Right renal cortex interstitium (tissue), 3 donors: ENCODE results near the gene PAM. TPM values are rescaled to one million over a fixed set of nuclear protein-coding genes. Genes with fewer than 3 reads are reported as not detected.
"Not testable (repeated sequence)": the region's sequence is repeated elsewhere in the genome, so short reads cannot be mapped to it uniquely, and the experiment has no call there.

Source experiments
- DNase-seq, 3 donors: peaks; one replicate each; pipeline ENCODE4 v3.0.0-alpha.2; 2013; ENCODE audit warnings: low read depth in 3 of 3, low spot score in 2 of 3
- polyA plus RNA-seq, 3 donors: library from polyadenylated mRNA; unstranded; fragments of 120-200 nt; gene quantifications; one replicate each; pipeline ENCODE4 v1.2.1, GENCODE V29; 2013; ENCODE audit not compliant: insufficient read length in 3 of 3

Gene PAM
- polyA plus RNA-seq, 3 donors: 216 to 245 (median 244) TPM

- no peak for DNase-seq
Observed at GRCh38 chr5:103031607-103032006, 276.5 kb downstream of the PAM start.

GRCh38 chr5:103033696-103034095 is 278.6 kb downstream of the PAM start:
- DNase-seq: no peak

DNA sequence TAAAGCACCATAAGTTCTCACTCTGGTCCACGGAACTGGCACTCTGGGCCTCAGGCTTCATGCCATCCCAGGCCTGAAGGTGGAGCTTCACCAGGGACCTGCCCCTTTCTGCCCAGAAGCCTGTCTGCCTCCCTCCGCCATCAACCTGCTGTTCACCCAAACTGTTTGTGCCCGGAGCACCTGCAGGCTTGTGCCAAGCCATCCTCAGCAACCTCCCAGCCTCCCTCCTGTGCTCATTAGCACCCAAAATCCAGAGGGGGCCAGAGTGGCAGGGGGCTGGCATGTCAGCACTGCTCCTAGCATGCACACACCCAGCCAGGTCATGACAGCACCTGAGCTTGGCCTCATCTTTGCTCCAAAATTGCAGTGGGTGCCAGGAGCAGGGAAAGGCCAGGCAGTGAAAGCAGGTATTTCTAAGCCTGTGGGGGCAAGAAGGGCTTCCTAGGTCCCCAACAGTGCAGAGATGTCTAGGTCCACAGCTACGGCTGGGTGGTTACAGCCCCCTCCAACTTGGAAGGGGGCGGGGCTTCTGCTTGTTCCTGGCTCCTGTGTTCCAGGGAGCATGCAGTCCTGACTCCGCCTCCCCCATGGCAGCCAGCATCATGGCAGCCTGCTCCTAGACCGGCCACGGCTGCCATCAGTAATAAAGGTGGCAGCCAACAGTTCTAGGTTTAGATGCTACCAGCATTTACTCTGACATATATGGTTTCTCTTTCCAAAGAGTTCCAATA is 279.7 kb downstream of the PAM start:
- no peak for DNase-seq

DNA sequence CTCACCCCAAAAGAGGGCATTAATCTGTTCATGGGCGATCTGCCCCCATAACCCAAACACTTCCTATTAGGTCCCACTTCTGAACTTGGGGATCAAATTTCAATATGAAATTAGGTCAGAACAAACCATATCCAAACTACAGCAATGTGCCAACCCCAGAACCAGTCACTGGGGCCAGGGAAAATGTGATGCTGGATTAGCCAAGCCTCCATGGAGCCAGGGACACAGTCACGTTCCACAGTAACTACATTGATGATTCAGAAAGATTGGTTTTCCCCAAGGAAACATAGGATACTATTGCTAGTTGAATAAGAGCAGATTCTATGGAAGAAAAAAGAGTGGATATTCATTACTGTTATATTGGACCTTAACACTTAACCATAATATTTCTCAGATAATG is 280.6 kb downstream of the PAM start:
- DNase-seq: no peak

- no peak for DNase-seq
Observed at GRCh38 chr5:103036601-103037000, 281.5 kb downstream of the PAM start.

DNA sequence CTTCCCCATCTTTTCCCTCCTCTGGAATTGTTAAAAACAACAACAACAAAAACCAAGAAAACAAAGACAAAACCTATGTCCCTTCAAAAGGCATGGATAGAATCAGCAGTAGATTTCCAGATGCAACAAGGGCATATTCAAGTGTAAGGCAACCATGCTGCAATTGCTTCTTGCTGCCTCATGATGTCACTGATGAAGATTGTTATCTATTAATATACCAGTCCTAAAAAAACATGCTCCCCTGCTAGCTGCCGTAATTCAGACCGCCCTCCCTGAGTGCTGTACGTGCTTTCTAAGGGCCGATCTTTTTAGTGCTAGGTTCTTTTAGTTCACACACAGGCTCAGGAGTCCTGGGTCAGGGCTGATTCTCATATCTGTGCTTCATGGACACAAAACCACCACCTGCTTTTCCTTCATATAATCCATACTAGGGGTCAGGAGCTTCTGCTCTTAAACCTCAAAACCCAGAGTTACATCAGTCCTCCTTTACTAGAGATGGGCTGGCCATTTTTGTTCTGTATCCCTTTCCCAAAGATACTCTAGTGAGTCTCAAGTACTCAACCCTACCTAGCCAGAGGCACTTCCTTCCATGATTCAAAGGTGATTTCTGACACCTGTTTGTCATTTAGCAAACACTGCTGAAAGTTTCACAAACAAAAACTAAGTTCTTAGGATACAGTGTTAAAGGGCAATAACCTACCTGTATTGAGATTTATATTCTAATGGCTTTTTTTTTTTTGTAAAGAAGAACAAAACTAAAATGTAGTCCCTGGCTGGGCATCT is 282.8 kb downstream of the PAM start:
- DNase-seq: no peak

DNA sequence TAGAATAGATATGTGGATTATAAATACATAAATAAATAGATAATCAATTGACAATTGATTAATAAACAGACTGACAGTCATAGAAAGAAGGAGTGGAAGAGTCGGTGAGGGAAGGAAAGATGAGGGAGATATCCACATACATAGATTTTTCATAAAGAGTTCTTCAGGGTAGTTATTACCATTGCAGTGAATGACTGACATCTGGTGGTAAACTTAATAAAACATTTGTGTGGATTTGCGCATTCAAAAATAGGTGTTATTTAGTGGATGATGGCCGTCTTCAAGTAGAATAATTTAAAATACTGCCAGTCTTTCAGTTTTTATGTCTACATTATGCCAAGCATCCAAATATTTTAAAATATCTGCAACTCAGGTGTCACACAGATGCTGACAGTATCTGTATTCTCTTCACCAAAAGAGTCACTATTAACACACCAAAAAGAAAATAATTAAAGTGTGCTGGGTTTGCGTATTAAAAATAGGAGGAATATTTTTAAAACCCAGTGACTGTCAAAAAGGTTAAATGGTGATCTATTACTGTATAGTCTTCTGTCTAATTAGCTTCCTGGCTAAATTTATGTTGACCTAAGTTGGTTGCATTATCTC is 286.1 kb downstream of the PAM start:
- peak in 1 of 3 donors; percentile 13 for DNase-seq

GRCh38 chr5:103046706-103047105 is 291.6 kb downstream of the PAM start:
- DNase-seq: not testable (repeated sequence)

DNA sequence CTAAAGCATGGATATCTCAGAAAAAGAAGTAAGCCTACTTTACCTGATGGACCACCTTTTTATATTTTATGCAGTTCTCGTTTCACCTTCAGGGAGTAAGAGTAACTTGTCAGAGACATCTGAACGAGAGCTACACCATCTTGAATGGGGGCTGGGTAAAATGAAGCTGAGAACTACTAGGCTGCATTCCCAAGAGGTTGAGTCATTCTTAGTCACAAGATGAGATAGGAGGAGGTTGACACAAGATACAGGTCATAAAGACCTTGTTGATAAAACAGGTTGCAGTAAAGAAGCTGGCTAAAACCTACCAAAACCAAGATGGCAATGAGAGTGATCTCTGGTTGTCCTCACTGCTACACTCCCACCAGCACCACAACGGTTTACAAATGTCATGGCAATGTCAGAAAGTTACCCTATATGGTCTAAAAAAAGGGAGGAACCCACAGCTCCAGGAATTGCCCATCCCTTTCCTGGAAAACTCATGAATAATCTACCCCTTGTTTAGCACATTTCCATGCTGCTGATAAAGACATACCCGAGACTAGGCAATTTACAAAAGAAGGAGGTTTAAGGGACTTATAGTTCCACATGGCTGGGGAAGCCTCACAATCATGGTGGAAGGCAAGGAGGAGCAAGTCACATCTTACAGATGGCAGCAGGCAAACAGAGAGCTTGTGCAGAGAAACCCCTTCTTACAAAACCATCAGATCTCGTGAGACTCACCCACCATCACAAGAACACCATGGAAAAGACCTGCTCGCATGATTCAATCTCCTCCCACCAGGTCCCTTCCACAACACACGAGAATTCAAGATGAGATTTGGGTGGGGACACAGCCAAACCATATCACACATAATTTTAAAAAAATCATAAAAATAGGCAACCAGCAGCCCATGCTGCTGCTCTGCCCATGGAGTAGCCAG is 302.4 kb downstream of the PAM start:
- no peak for DNase-seq

DNA sequence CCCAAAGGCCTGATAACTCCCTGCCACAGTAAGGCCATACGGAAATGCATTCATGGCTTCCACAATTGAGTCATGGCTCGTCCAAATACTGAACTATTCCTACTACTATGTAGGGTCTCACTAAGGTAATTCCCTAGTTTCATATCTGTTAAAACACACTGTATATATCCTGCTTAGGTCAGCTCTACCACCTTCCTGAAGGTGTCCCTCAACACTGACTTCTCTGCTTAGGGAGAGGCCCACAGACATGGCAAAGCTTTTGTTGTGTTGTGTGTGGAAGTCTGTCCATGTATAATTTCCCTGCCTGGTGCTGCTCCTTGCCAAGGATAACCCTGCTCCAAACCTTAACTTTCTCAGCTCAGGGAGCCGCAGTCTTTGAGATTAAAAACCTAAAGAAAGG is 304.4 kb downstream of the PAM start:
- DNase-seq: no peak

- peak in 1 of 3 donors; percentile 8 for DNase-seq
Observed at GRCh38 chr5:103060424-103060954, 305.4 kb downstream of the PAM start.

GRCh38 chr5:103066326-103066725 is 311.2 kb downstream of the PAM start:
- DNase-seq: no peak

GRCh38 chr5:103073500-103073899 is 318.4 kb downstream of the PAM start:
- not testable (repeated sequence) for DNase-seq

DNA sequence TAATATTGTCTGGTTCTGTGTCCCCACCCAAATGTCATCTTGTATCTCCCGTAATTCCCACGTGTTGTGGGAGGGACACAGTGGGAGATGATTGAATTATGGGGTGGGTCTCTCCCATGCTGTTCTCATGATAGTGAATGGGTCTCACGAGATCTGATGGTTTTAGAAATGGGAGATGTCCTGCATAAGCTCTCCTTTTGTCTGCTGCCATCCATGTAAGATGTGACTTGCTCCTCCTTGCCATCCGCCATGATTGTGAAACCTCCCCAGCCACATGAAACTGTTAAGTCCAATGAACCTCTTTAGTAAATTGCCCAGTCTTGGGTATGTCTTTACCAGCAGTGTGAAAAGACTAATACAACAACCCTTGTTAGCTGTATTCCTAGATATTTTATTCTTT is 320.3 kb downstream of the PAM start:
- DNase-seq: no peak
